Activated naive CD4-positive, alpha-beta T cell treated with anti-CD3 and anti-CD28 coated beads, Interleukin-2, amount 50 U/mL, for 72 hours (primary cell): ENCODE results near the gene FCHO1. TPM values are rescaled to one million over a fixed set of nuclear protein-coding genes. Genes with fewer than 3 reads are reported as not detected.
"Not testable (repeated sequence)": the region's sequence is repeated elsewhere in the genome, so short reads cannot be mapped to it uniquely, and the experiment has no call there.

Experiments
- ATAC-seq, 2 donors: fragments of 150-1000 bp; cut with Tn5 transposase; 2 replicates each; pipeline ENCODE4 v1.10.0; 2021; ENCODE audit warnings: mild to moderate bottlenecking in 2 of 2, moderate library complexity in 2 of 2
- DNase-seq, 2 donors: peaks; one replicate each; pipeline ENCODE4 v3.0.0; 2021 to 2022; ENCODE audit warnings: low spot score in 2 of 2
- H3K27ac Mint-ChIP-seq, 2 donors: one replicate each; pipeline ENCODE4 v1.8.0; 2022; ENCODE audit warnings: mild to moderate bottlenecking in 2 of 2, mixed read lengths in 2 of 2
- H3K36me3 Mint-ChIP-seq, 2 donors: one replicate each; pipeline ENCODE4 v1.8.0; 2022; ENCODE audit warnings: mixed read lengths in 2 of 2
- H3K9me3 Mint-ChIP-seq, 2 donors: one replicate each; pipeline ENCODE4 v1.8.0; 2022; ENCODE audit warnings: mixed read lengths in 2 of 2
- total RNA-seq, 2 donors: library from RNA; stranded (reverse); gene quantifications; one replicate each; pipeline ENCODE4 v1.2.3, GENCODE V29; 2022

The FCHO1 gene
- total RNA-seq, 2 donors from 2014 or later, result 62.0 to 81.4 TPM

DNA sequence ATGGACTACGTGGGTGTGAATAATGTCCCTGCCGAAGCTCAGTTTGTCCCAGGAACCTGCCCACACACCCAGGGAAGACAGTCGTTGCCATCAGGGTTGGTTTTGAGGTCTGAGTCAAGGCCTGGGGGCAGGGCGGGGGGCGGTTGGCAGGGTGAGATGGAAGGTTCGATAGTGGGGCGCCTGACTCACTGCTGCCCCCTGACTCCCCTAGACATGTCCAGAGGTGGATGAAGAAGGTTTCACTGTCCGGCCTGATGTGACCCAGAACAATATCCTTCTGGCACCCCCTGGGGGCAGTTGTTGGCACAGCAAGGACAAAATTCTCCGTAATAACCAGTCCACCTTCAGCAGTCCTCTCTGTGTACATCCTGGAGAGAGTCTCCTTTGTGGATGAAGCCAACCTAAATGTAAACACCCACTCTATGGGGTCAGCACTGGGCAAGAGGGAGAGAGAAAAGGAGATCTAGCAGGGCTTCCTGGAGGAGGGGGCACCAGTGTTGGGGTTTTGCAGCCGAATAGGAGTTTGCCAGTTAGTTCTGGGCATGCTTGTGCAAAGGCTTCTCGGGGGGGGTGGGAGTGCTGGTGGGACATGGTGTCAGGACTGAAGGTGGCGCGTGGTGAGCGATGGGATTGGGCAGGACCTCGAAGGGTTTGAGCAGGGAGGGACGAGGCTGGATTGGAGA is 24.1 kb downstream of the FCHO1 start:
- no peak for ATAC-seq
- Mint-ChIP-seq H3K9me3 (no peaks in the 10 kb centered on the region), H3K27ac (peak overlapping the region; percentile 33 to 93), H3K36me3 (peaks cover 7 to 28% of the 10 kb centered on the region in 2 donors)
- DNase-seq, result peak in 1 of 2 donors; percentile 57

DNA sequence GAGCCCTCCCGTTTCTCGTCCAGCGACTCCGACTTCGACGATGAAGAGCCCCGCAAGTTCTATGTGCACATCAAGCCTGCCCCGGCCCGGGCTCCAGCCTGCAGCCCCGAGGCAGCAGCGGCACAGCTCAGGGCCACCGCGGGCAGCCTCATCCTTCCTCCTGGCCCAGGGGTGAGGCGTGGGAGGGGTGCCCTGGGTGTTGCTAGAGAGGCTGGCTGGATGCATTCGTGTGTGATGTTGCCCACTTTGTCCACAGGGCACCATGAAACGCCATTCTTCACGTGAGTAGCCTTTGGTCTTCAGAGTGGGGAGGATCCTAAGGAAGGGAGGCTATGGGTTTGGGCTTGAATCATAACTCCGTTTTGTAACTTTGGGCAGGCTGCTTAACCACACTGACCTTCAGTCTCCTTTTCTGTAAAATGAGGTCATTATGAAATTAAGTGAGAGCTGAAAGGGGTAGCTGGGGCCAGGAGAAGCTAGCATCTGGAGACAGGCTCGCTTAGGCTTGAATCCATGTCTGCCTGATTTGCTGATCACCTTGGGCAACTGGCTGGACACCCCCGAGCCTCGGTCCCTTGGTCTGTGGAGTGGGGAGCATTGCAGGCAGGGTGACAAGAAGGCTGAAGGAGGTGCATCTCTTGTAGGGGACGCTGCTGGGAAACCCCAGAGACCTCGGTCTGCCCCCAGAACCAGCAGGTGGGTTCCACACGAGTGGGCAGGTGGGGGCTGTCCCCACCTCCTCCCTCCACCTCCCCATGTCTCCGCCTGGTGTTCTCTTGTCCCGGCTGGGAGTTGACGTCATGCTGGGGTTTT is 24.9 kb downstream of the FCHO1 start:
- H3K36me3 Mint-ChIP-seq, result peaks cover 7 to 25% of the 10 kb centered on the region in 2 donors
- H3K27ac Mint-ChIP-seq, result peak overlapping the region; percentile 33 to 93
- DNase-seq, result no peak
- peak in 1 of 2 donors; percentile 21 for ATAC-seq
- no peaks in the 10 kb centered on the region for H3K9me3 Mint-ChIP-seq

GRCh38 chr19:17777840-17778239 is 26.6 kb downstream of the FCHO1 start:
- not testable (repeated sequence) for DNase-seq, ATAC-seq, H3K9me3 Mint-ChIP-seq
- peaks cover 5 to 24% of the 10 kb centered on the region in 2 donors for H3K36me3 Mint-ChIP-seq
- H3K27ac Mint-ChIP-seq, result peak overlapping the region in 1 of 2 donors; percentile 41

DNA sequence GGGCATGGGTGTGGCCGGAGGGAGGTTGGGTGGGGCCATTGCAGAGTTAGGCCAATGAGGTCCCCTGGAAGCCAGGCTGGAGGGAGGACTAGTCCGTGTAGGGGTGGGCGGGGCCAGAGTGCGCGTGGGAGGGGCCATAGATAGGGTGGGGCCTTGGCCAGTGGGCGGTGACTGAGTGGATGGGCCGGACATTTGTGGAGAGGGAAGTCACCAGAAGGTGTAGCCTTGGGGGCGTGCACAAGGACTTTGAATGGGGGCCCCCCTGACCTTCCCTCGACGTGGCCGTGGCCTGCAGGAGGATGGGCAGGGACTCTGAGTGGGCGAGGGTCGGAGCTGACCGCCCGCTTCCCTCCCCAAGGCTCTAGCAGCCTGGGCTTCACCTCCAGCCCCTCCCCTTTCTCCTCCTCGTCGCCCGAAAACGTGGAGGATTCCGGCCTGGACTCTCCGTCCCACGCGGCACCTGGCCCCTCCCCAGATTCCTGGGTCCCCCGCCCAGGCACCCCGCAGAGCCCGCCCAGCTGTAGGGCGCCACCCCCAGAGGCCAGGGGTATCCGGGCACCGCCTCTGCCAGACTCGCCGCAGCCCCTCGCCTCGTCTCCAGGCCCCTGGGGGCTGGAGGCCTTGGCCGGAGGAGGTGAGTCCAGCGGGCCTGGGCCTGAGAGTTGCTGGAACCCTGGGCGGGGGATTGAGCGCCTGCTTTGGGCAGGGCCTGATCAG is 27.1 kb downstream of the FCHO1 start:
- H3K36me3 Mint-ChIP-seq, result peaks cover 5 to 24% of the 10 kb centered on the region in 2 donors

DNA sequence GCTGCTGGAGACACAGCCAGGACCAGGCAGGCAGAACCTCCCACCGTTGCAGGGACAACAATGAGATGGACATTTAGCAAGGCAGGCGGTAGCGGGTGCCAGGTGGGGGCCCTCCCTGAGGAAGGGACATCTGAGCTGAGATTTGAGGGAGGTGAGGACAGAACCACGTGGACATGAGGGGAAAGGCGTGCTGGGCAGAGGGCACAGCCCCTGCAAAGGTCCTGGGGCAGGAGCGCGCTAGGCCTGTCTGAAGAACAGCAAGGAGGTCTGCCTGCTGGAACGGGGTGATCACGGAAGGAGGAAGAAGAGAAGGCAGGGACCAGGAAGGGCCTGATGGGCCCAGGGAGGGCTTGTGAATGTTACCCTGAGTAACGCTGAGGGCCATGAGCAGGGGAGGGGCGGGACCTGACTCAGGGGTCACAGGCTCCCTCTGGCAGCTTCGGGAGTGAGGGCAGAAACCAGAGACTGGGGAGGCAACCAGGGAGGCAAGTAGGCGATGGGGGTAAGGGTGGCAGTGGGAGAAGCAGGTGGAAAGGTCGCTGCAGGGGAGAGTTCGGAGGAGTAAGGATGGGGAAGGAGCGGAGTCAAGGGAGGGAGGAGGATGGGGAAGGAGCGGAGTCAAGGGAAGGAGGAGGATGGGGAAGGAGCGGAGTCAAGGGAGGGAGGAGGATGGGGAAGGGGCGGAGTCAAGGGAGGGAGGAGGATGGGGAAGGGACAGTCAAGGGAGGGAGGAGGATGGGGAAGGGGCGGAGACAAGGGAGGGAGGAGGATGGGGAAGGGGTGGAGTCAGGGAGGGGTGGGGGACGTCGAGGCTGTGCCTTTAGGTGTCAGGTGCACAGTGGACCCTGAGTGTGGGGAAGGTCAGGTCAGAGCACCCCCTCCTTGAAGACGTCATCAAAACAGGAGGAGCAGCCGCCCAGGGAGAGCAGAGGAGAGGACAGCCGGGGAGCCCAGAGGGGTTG is 28.0 kb downstream of the FCHO1 start:
- no peak for DNase-seq
- Mint-ChIP-seq H3K36me3 (peaks cover 5 to 24% of the 10 kb centered on the region in 2 donors), H3K27ac (peak overlapping the region in 1 of 2 donors; percentile 41), H3K9me3 (no peaks in the 10 kb centered on the region)
- no peak for ATAC-seq

More for the DNA sequence above, 27.1 kb downstream of the FCHO1 start:
- ATAC-seq (peak; percentile 30 to 74), DNase-seq (peak in 1 of 2 donors; percentile 41)
- peak overlapping the region in 1 of 2 donors; percentile 41 for H3K27ac Mint-ChIP-seq
- H3K9me3 Mint-ChIP-seq, result no peaks in the 10 kb centered on the region

GRCh38 chr19:17780781-17781180 is 29.5 kb downstream of the FCHO1 start:
- DNase-seq, result no peak
- Mint-ChIP-seq H3K27ac (no peak overlapping the region), H3K9me3 (no peaks in the 10 kb centered on the region), H3K36me3 (peaks cover 5 to 14% of the 10 kb centered on the region in 2 donors)
- ATAC-seq, result no peak

- not testable (repeated sequence) for ATAC-seq, H3K36me3 Mint-ChIP-seq, H3K9me3 Mint-ChIP-seq, DNase-seq, H3K27ac Mint-ChIP-seq
These were observed 32.4 kb downstream of the FCHO1 start for GRCh38 chr19:17783721-17784120.

DNA sequence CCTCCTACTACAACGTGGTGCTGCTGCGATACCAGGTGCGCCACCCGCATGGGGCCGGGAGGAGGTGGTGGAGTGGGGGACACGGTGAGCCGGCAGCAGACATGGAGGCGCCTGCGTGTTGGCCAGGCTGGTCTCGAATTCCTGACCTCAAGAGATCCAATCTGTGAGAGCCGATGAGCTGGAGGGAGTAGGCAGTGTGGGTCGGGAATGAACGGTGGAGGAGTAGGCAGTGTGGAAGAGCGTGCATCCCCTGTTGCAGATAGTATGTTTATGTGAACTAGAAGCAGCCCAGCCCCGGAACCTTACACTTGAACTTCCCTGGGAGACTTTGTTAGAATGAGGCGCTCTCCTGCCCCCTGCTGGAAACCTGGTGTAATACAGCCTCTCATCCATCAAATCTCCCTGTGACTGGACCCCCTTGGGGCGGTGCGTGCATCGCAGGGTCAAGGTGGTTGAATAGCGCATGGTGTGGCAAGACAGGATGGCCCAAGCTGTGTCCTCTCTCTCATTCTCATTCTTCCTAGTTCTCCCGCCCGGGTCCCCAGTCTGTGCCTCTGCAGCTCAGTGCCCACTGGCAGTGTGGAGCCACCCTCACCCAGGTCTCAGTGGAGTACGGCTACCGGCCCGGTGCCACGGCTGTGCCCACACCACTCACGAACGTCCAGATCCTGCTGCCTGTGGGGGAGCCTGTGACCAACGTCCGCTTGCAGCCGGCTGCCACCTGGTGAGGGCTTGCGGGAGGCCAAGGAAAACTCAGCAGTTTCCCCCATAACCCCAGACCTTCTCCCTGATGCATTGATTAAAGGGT is 33.1 kb downstream of the FCHO1 start:
- no peaks in the 10 kb centered on the region for H3K9me3 Mint-ChIP-seq
- peak overlapping the region in 1 of 2 donors; percentile 2 for H3K27ac Mint-ChIP-seq
- peak; percentile 64 to 79 for DNase-seq
- ATAC-seq, result peak; percentile 55 to 57
- peaks cover 5 to 6% of the 10 kb centered on the region in 2 donors for H3K36me3 Mint-ChIP-seq

GRCh38 chr19:17787274-17787913 is 36.1 kb downstream of the FCHO1 start:
- Mint-ChIP-seq H3K36me3 (peaks cover 2 to 3% of the 10 kb centered on the region in 2 donors), H3K9me3 (no peaks in the 10 kb centered on the region), H3K27ac (no peak overlapping the region)
- no peak for DNase-seq
- no peak for ATAC-seq

GRCh38 chr19:17788632-17789031 is 37.4 kb downstream of the FCHO1 start:
- Mint-ChIP-seq H3K36me3 (no peaks in the 10 kb centered on the region), H3K27ac (peak overlapping the region; percentile 18 to 44), H3K9me3 (no peaks in the 10 kb centered on the region)
- DNase-seq, result no peak
- no peak for ATAC-seq

DNA sequence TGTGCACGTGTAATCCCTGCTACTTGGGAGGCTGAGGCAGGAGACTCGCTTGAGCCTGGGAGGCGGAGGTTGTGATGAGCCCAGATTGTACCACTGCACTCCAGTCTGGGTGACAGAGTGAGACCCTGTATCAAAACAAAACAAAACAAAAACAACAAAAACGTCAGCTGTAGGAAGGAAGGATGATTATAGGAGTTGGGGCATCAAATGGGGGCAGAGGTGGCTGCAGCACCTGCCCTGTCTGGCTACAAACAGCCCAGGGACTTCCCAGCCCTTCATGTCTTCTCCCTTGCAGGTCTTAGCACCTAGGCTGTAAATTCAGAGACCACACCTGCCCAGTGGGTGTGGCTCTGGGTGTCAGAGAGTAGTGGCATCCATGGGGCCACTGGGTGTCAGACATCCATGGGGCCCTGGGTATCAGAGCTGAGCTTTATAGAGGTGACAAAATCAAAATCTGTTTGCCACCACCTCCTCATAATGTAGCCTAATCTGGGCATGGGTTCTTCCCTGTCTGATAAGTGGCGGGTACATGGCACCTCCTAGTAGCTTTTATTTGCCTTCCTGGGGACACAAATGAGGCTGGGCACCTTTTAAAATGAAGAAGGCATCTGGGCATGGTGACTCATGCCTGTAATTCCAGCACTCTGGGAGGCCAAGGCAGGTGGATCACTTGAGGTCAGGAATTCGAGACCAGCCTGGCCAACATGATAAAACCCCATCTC is 38.9 kb downstream of the FCHO1 start:
- H3K27ac Mint-ChIP-seq, result peak overlapping the region in 1 of 2 donors; percentile 49
- no peak for DNase-seq
- ATAC-seq, result no peak
- H3K36me3 Mint-ChIP-seq, result no peaks in the 10 kb centered on the region
- H3K9me3 Mint-ChIP-seq, result no peaks in the 10 kb centered on the region

GRCh38 chr19:17794412-17794730 is 43.1 kb downstream of the FCHO1 start:
- ATAC-seq (no peak), DNase-seq (no peak)
- H3K36me3 Mint-ChIP-seq, result no peaks in the 10 kb centered on the region
- peak overlapping the region in 1 of 2 donors; percentile 70 for H3K27ac Mint-ChIP-seq
- H3K9me3 Mint-ChIP-seq, result no peaks in the 10 kb centered on the region

DNA sequence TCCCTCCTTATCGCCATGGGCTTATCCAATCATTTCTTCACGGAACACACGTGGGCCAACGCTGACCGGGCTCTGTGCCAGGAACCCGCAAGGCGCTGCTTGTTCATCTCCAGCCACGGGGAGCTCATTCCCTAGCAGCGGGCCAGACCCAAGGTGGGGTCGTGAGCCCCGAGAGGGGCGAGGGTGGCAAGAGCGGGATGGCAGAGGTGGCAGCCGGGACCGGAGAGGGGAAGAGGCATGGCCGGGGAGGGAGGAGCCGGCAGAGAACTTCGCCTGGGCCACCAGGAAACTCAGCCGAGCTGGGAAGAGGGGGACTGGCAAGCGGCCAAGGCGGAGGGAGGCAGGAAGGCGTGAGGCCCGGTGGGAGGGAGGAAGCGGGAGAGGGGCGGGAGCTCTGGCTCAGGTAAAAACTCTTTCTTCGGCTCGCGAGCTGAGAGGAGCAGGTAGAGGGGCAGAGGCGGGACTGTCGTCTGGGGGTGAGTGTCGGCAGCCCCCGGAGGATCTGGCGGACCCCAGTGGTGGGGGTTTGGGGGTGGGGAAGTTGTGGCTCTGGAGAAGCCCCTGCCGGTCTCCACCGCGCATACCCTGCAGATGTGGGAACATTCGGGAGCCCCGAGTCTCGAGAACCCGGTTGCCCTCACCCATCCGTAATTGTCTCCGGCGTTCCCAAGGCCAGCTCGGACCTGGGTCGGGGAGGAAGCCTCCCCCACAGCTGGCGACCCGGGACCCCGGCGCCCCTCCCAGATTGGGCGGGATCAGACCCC is 43.6 kb downstream of the FCHO1 start, which contains the start of gene B3GNT3:
B3GNT3 (plus strand) TSS at position 408 of the 764 bp plus-strand sequence. CDS start 12,670 bp downstream, outside the sequence.
- H3K9me3 Mint-ChIP-seq, result no peaks in the 10 kb centered on the region
- H3K36me3 Mint-ChIP-seq, result no peaks in the 10 kb centered on the region
- H3K27ac Mint-ChIP-seq, result peak within 1 kb of the TSS in 1 of 2 donors; percentile 70
- DNase-seq (no peak), ATAC-seq (no peak)

- ATAC-seq (no peak), DNase-seq (no peak)
- H3K9me3 Mint-ChIP-seq, result no peaks in the 10 kb centered on the region
- no peaks in the 10 kb centered on the region for H3K36me3 Mint-ChIP-seq
- peak overlapping the region in 1 of 2 donors; percentile 70 for H3K27ac Mint-ChIP-seq
These were observed 44.2 kb downstream of the FCHO1 start for GRCh38 chr19:17795495-17795856.
